Measurements from ENCODE around the gene NXPE4.
"Not testable (repeated sequence)": the region's sequence is repeated elsewhere in the genome, so short reads cannot be mapped to it uniquely, and the experiment has no call there.

NXPE4 gene

GRCh38 chr11:114595571-114595970 is at the start of gene NXPE4:
TSS of gene NXPE4 (minus strand) at chr11:114595786. CDS start at chr11:114594759, 1,027 bp downstream.
- DNase-seq, result no peak

GRCh38 chr11:114639440-114639839 is 43.9 kb upstream of the NXPE4 start:
- DNase-seq, result not testable (repeated sequence)

GRCh38 chr11:114631445-114631965 is 35.9 kb upstream of the NXPE4 start:
- DNase-seq, result not testable (repeated sequence)

GRCh38 chr11:114625294-114625693 is 29.7 kb upstream of the NXPE4 start:
- DNase-seq, result no peak

GRCh38 chr11:114624455-114625207 is 29.0 kb upstream of the NXPE4 start:
- no peak for DNase-seq

GRCh38 chr11:114623720-114624119 is 28.1 kb upstream of the NXPE4 start:
- DNase-seq, result no peak

GRCh38 chr11:114622858-114623257 is 27.3 kb upstream of the NXPE4 start:
- DNase-seq, result no peak

GRCh38 chr11:114621950-114622809 is 26.6 kb upstream of the NXPE4 start:
- no peak for DNase-seq

GRCh38 chr11:114621072-114621471 is 25.5 kb upstream of the NXPE4 start:
- no peak for DNase-seq

- no peak for DNase-seq
Observed at GRCh38 chr11:114619659-114620173, 24.1 kb upstream of the NXPE4 start.

- no peak for DNase-seq
Observed at GRCh38 chr11:114618139-114618538, 22.6 kb upstream of the NXPE4 start.

GRCh38 chr11:114617157-114618124 is 21.9 kb upstream of the NXPE4 start:
- no peak for DNase-seq

- DNase-seq, result no peak
Observed at GRCh38 chr11:114616516-114616915, 20.9 kb upstream of the NXPE4 start.

GRCh38 chr11:114615448-114616361 is 20.1 kb upstream of the NXPE4 start:
- DNase-seq, result no peak

GRCh38 chr11:114614127-114614720 is 18.6 kb upstream of the NXPE4 start:
- DNase-seq, result no peak

- not testable (repeated sequence) for DNase-seq
Observed at GRCh38 chr11:114613094-114613493, 17.5 kb upstream of the NXPE4 start.

GRCh38 chr11:114612686-114613085 is 17.1 kb upstream of the NXPE4 start:
- no peak for DNase-seq

GRCh38 chr11:114612199-114612598 is 16.6 kb upstream of the NXPE4 start:
- not testable (repeated sequence) for DNase-seq

GRCh38 chr11:114610984-114611944 is 15.7 kb upstream of the NXPE4 start:
- no peak for DNase-seq

Measured in NCI-H146 (cell line).